SKM-1 (cell line): Measurements from ENCODE around the gene HOXB2.

Source experiments
- DNase-seq: peaks from one replicate; lab custom pipeline; 2025; ENCODE audit not compliant: unreplicated experiment; lab: John Stamatoyannopoulos, UW

Gene HOXB2

GRCh38 chr17:48545022-48545375 is at the start of gene HOXB2:
Gene HOXB2 (minus strand): TSS chr17:48545109. CDS start chr17:48544911, 198 bp downstream.
- no peak for DNase-seq

- peak; percentile 42 for DNase-seq
Observed at GRCh38 chr17:48593840-48594537, 49.1 kb upstream of the HOXB2 start.

- DNase-seq: no peak
Observed at GRCh38 chr17:48593126-48593829, 48.4 kb upstream of the HOXB2 start, which contains the start of gene HOXB5. Gene HOXB5 (minus strand): TSS chr17:48593779. CDS start chr17:48593682, 97 bp downstream.

- DNase-seq: no peak
Observed at GRCh38 chr17:48592577-48592976, 47.7 kb upstream of the HOXB2 start.

DNA sequence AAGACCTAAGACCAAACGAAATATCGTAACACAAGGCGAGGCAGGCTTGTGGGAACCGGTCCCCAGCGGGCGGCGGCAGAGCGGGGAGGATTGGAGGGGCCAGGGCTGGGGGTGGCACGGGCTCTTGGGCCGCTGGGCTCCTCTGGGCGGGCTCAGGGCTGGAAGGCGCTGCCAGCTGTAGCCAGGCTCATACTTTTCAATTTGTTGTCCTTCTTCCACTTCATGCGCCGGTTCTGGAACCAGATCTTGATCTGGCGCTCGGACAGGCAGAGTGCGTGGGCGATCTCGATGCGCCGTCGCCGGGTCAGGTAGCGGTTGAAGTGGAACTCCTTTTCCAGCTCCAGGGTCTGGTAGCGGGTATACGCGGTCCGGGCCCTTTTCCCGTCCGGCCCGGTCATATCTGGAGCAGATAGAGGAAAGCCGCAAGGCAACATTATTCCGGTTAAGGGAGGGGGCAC is 47.2 kb upstream of the HOXB2 start:
- DNase-seq: no peak

GRCh38 chr17:48591255-48592056 is 46.5 kb upstream of the HOXB2 start:
- no peak for DNase-seq

- DNase-seq: no peak
Observed at GRCh38 chr17:48590607-48591161, 45.8 kb upstream of the HOXB2 start.

GRCh38 chr17:48589831-48590606 is 45.1 kb upstream of the HOXB2 start, which contains the start of gene HOXB3:
Gene HOXB3 (minus strand): TSS chr17:48590241. CDS start chr17:48552474, 37,767 bp downstream.
- DNase-seq: no peak

DNA sequence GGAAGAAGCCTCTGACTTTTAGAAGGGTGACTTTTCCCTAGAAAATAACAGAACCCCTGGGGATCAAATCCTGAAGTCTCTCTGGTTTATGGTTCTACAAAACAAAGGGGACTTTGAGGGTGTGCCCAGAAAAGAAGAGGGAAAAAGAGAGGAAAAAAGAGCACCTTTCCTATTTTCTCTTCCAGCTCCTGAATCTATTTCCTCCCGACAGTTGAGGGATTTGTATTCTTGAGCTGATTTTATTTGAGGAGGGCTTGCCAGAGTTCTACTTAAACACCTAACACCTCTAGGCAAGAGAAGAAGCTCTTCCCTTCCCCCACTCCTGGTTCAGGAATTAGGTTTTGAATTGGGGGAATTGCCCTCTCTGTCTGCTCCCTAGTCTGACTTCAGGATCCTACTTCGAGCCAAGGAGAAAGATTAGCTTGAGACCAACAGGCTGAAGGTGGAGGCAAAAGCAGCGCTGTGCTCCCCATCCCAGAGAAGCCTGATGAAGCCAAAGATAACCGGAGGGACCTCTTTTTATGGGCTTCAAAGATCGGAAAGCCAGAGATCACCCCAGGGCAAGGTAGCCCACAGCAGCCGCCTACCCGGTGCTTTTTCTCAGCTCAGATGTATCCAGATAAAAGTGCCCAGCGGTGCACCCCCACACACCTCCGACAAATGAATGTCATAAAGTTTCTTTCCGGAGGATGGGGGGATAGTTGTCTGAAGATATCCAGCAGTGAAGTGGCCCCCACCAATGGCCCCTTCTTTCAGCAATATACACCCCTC is 44.3 kb upstream of the HOXB2 start:
- DNase-seq: no peak

DNA sequence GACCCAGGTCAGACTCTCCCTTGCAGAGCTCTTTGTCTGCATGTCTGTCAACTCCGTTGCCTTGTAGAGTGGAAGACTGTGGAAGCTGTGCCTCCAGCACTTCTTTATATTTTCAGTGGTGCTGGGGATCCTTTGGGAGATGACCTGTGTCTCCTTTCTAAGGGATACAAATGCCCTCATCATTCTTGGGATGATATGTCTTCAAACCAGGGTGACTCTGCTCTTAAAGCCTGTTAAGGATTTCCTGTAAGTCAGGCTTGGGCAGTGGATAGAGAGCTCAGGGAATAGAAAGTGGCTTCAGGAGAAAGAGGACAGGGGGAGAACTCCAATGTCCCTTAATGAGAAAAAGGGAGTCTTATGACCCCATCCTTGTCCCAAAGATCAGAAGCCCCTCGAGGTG is 43.6 kb upstream of the HOXB2 start:
- no peak for DNase-seq

DNA sequence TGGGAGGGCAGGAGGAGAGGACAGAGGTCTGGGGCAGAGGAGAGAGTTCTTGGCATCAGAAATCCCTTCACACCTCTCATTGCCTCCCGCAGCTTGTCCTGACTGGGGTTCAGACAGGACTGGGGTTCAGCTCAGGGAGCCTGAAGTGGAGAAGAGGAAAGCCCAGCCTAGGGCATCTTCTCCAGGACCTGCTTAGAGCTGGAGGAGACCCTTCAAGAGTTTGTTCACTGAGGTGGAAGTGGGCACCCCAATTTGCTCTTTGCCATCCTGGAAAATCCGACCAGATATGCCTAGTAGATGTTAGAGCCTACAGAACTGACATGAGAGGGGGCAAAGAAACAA is 43.1 kb upstream of the HOXB2 start:
- no peak for DNase-seq

DNA sequence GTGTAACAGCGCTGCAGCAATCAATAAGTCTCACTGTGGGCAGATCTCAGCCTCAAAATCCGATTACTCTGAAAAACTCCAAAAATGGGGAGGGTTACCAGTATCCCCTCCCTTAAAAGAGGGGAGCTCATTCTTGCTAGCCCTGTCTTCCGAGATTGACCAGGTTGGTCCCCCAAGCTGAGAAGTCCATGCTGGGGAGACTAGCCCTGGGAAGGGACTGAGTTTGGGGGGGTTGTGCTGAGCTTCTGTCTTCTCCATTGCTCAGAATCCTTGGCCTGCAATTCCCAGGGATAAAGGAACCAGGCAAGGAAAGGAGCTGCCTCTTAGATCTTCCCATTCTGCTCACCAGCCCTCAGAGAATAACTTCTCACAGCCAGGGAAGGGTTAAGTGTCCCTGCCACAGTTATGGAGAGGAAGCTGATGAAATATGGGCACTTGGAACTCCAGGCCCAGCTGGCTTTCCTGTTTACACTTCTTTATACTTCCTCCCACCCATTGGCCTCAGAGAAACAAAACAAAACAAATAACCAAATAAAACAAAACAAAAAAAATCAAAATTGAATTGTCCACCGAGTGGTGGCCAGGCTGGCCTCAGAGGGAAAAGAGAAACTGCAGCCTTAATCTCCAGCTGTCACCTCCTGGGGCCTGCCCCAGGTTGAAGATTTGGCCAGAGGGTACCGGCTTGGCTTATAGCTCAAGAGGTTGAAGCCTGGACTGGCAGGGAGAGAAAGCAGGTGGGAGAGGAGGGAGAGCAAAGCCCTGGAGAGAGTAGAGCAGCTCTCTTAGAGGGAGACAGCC is 42.6 kb upstream of the HOXB2 start:
- DNase-seq: no peak

DNA sequence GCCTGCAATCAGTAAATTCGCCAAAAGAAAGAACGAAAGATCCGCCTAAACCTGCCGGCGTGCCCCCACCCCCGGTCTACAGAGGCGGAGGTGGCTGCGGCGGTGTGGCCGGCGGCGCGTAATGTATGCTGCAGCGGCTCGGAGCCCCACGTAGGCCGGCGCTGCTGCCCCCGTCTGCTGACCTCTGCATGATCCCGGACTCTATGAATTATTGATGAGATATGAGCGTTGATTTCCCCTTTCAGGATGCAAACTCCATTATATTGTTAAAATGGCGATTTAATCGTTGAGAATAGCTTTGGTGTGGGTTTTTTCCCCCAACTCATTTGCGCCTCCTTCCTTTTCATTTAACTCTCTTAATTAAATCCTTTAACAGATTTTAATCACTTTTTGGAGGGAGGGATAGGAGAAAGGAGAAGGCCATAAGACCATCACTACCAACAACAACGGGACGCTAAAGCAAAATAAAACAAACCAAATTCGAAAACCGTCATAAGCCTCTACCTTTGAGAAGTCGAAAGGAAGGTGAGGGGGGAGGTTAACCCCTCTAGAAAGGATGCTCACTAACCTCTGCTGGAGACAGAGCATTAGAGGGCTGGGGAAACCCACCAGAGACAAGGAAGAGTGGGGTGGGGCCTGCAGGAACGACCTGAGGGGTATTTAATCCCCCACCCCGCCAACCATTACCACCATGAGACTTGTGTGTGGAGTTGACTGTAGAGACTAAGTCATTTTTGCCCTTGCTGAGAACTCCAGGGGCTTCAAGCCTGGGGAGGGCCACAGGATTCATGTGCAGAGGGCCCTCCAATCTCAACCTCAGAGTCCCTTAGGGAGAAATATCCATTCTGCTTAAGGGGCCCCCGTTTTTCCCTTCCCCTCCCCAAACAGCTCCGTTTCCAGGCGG is 41.7 kb upstream of the HOXB2 start:
- DNase-seq: no peak

DNA sequence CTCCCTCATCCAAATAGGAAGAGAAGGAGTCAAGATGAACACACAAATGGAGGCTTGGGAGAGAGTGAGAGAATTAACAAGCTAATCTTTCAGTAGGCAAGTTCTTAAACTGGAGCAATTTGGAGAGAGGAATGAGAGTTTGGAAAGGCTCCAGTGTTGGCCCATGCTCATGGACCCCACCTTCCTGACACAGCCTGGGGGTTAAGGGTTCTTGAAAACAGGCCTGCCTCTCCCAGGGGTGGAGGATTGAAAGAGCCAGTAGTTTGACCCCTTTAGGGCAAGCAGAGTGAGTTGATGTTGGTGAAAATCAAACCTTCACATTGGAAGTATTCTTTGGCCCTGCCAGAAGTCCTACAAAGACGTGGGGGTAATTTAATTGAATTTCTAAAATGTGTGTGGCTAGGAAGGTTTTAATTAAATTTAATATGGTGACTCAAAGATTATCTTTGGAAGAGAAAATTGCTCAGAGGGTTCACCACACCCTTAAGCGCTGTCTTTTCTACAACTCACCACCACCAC is 39.4 kb upstream of the HOXB2 start:
- no peak for DNase-seq

- DNase-seq: no peak
Observed at GRCh38 chr17:48583708-48584222, 38.9 kb upstream of the HOXB2 start.

- no peak for DNase-seq
Observed at GRCh38 chr17:48582750-48583069, 37.8 kb upstream of the HOXB2 start.

DNA sequence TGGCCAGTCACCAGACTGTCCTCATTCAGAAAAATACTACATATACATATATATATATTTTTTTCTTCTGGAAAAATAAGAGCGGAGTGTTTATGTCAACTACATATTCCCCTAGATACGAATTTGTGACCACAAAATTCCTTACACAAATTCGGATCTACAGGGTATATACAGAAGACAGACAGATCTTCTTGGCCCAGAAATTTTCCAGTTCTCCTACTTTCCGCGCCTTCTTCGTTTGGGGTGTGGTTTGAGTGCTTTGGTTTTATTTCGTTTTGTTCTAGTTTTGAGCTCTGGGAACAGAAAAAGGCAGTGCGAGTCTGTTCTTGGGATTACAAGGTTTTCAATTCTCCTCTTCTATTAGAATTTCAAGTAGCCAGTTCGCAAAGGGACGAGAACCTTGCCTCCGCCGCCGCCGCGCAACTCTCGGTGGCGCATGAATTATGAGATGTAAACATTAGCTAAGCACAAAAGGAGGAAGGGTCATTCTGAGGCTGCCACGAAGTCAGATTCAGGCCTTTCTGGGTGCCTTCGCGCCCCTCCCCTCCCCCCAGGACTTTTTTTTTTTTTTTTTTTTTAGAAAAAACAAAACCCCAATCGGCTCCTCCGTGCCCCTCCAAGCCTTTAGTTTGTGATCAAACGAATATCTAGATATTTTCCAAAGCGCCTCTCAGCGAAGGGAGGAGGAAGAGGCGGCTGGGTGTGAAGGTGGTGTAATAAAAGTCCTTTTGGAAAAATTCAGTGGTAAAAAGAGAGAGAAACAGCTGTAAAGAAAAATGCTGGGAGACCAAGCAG is 35.0 kb upstream of the HOXB2 start:
- DNase-seq: no peak
